ENCODE results near the gene ARID4B. TPM values are rescaled to one million over a fixed set of nuclear protein-coding genes. Genes with fewer than 3 reads are reported as not detected.
A peak's percentile ranks its signal among the peaks of the same experiment; 100 is the strongest.

Gene ARID4B
- polyA plus RNA-seq, 1 experiment = 3.1 TPM

DNA sequence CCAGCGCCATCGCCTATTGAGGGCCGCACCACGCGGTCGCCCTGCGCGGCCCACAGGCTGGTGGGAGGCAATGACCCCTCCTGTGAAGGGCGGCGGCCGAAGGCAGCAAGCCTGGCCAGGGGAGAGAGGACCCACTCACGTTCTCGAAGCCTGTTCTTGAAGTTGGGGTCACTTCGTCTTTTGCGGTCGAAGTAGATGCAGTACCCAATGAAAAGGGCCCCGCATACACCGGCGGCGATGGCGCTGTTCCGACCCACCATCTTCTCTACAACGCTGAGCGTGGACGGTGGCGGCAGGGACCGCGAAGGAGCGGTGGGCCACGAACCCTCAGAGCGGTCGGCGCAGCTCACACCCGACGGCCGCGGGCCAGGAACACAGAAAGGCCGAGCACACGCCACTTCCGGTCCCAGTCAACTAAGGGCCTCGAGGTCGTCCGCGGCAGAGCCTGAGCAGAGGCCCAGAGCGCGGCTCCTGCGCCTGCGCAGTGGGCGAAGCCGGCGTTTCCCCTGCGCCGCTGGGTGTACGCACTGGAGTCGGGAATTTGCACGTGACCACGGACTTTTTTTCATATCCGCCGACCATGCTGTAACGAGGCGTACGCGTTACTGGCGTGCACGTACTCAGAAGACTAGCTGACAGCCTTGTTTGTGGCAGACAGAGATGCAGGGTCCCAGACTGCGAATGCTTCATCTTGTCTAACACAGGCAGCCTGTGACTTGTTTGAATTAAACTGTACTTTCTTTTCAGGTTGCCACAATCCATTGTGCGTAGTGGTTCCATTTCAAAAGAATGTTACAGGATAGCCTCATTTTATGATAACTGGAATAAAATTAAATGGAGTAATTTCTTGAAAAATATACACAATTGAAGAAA lies 199.3 kb downstream of the ARID4B start, which contains the start of gene TOMM20:
Gene TOMM20, minus strand, starts transcription at position 382 of the 873 bp plus-strand sequence. Its CDS starts 122 bp downstream, at position 260.
- ChIA-PET CTCF (interaction anchor here (1.0 to 2.8 kb wide), 4 partner anchors 11 to 630 kb away, joined by 3 to 14 read pairs (median 4); no protein-coding TSS in a partner anchor), POLR2A (interaction anchor here (0.5 to 0.6 kb wide), 2 partner anchors 20 to 21 kb away, joined by 3 to 6 read pairs; no protein-coding TSS in a partner anchor)
- TF ChIP-seq CTCF (IDR thresholded peaks at IDR 0.05; ENCODE audit: insufficient read depth, low read depth, low read length) = no peak
- peaks cover 1% of the 10 kb centered on the region; the same call in 1 of the 2 replicates for H3K36me3 ChIP-seq (ENCODE audit: control insufficient read depth, insufficient read depth, low read length)
- peak within 1 kb of the TSS; percentile 96 for H3K4me3 ChIP-seq (ENCODE audit: low read depth, low read length)
- H3K27me3 ChIP-seq (ENCODE audit: control insufficient read depth, insufficient read depth, low read length) = no peaks in the 10 kb centered on the region
- peak; percentile 89 for DNase-seq (ENCODE audit: low read depth)

DNA sequence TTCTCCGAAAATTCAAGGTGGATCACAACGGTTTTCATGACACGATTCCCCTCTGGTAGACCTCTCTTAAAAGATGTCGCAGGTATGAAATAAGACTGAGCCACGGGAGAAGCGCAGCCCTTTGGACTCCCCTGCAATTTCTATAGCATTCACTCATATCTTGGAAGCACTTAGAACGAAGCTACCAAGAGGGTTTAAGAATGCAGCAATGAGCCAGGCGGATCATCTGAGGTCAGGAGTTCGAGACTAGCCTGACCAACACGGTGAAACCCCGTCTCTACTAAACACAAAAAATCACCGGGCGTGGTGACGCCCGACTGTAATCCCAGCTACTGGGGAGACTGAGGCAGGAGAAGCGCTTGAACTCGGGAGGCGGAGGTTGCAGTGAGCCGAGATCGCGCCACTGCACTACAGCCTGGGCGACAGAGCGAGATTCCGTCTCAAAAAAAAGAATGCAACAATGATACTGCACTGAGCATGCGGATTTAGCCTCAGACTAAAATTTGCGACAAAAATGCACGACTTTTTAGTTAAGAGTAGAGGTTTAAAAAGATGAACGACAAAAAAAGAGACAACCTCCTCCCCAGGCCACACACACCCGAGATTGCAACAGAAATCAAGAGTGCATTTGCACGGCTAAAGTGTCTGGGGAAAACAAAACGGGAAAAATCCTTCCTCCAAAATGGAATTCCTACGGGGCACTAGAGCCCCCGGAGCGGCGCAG lies 200.1 kb downstream of the ARID4B start:
- POLR2A ChIA-PET = interaction anchor here (0.6 kb wide), 1 partner anchor 19 kb away, joined by 6 read pairs; no protein-coding TSS in a partner anchor
- peak overlapping the region; percentile 96 for H3K4me3 ChIP-seq (ENCODE audit: low read depth, low read length)
- no peaks in the 10 kb centered on the region for H3K27me3 ChIP-seq (ENCODE audit: control insufficient read depth, insufficient read depth, low read length)
- DNase-seq (ENCODE audit: low read depth) = no peak
- no peak for TF ChIP-seq CTCF (IDR thresholded peaks at IDR 0.05; ENCODE audit: insufficient read depth, low read depth, low read length)
- CTCF ChIA-PET = interaction anchor here (1.0 to 2.8 kb wide), 4 partner anchors 20 to 629 kb away, joined by 3 to 14 read pairs (median 4); no protein-coding TSS in a partner anchor
- H3K36me3 ChIP-seq (ENCODE audit: control insufficient read depth, insufficient read depth, low read length) = peaks cover 2% of the 10 kb centered on the region

GRCh38 chr1:235127203-235127602 lies 200.8 kb downstream of the ARID4B start:
- H3K4me3 ChIP-seq (ENCODE audit: low read depth, low read length) = peak overlapping the region; percentile 96
- CTCF ChIA-PET = interaction anchor here (1.3 to 2.8 kb wide), 3 partner anchors 20 to 34 kb away, joined by 3 to 14 read pairs (median 5); no protein-coding TSS in a partner anchor
- peaks cover 2% of the 10 kb centered on the region for H3K36me3 ChIP-seq (ENCODE audit: control insufficient read depth, insufficient read depth, low read length)
- no peak for DNase-seq (ENCODE audit: low read depth)
- POLR2A ChIA-PET = no interaction called here
- no peaks in the 10 kb centered on the region for H3K27me3 ChIP-seq (ENCODE audit: control insufficient read depth, insufficient read depth, low read length)
- TF ChIP-seq CTCF (IDR thresholded peaks at IDR 0.05; ENCODE audit: insufficient read depth, low read depth, low read length) = no peak

DNA sequence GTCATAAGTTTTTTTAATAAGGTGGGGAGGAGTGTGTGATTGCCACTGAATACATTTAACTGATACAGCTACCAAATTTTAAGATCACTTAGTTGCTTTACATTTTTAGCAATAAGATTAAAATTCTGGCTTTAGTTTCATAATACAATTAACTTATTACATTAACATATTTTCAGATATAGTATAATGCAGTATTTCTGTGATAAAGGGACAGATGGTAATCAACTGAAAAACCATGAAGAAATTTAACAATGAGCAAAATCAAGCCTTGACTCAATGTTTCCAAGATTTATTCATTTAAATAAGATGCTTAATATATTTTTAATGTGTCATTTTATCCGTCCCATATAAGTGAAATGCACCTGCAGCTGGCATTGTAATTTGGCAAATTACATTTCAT lies 203.3 kb downstream of the ARID4B start:
- no peak for DNase-seq (ENCODE audit: low read depth)
- peaks cover 6% of the 10 kb centered on the region for H3K36me3 ChIP-seq (ENCODE audit: control insufficient read depth, insufficient read depth, low read length)
- no peak overlapping the region for H3K4me3 ChIP-seq (ENCODE audit: low read depth, low read length)
- no peak for TF ChIP-seq CTCF (IDR thresholded peaks at IDR 0.05; ENCODE audit: insufficient read depth, low read depth, low read length)
- no peaks in the 10 kb centered on the region for H3K27me3 ChIP-seq (ENCODE audit: control insufficient read depth, insufficient read depth, low read length)
- ChIA-PET POLR2A (no interaction called here), CTCF (no interaction called here)

DNA sequence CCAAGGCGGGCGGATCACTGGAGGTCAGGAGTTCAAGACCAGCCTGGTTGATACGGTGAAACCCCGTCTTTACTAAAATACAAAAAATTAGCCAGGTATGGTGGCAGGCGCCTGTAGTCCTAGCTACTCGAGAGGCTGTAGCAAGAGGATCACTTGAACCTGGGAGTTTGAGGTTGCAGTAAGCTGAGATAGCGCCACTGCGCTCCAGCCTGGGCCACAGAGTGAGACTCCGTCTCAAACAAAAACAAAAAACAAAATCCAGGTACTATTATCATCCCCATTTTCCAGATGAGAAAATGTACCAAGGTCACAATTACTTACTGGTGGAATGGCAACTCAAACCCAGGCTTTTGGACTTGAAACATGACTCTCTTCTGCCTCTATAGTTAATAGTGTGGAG lies 203.9 kb downstream of the ARID4B start:
- H3K27me3 ChIP-seq (ENCODE audit: control insufficient read depth, insufficient read depth, low read length) = no peaks in the 10 kb centered on the region
- no peak for TF ChIP-seq CTCF (IDR thresholded peaks at IDR 0.05; ENCODE audit: insufficient read depth, low read depth, low read length)
- no peak overlapping the region for H3K4me3 ChIP-seq (ENCODE audit: low read depth, low read length)
- no peak for DNase-seq (ENCODE audit: low read depth)
- ChIA-PET CTCF (no interaction called here), POLR2A (no interaction called here)
- H3K36me3 ChIP-seq (ENCODE audit: control insufficient read depth, insufficient read depth, low read length) = peaks cover 7% of the 10 kb centered on the region

All from BJ (cell line).